ENCODE measurements around the gene PLA2G4B.

GRCh38 chr15:41820791-41821423 is 17.7 kb upstream of the PLA2G4B start:
- TF ChIP-seq EP300 (IDR thresholded peaks at IDR 0.05) (no peak), POLR2A (IDR thresholded peaks at IDR 0.05) (no peak)
- TF ChIP-seq, protein P1, sequence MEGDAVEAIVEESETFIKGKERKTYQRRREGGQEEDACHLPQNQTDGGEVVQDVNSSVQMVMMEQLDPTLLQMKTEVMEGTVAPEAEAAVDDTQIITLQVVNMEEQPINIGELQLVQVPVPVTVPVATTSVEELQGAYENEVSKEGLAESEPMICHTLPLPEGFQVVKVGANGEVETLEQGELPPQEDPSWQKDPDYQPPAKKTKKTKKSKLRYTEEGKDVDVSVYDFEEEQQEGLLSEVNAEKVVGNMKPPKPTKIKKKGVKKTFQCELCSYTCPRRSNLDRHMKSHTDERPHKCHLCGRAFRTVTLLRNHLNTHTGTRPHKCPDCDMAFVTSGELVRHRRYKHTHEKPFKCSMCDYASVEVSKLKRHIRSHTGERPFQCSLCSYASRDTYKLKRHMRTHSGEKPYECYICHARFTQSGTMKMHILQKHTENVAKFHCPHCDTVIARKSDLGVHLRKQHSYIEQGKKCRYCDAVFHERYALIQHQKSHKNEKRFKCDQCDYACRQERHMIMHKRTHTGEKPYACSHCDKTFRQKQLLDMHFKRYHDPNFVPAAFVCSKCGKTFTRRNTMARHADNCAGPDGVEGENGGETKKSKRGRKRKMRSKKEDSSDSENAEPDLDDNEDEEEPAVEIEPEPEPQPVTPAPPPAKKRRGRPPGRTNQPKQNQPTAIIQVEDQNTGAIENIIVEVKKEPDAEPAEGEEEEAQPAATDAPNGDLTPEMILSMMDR (IDR thresholded peaks at IDR 0.05): no peak

Measured in tibial nerve (tissue), 4 donors.